NCI-H69 (cell line): ENCODE measurements around the gene RAB8A.
"Not testable (repeated sequence)": the region's sequence is repeated elsewhere in the genome, so short reads cannot be mapped to it uniquely, and the experiment has no call there.

Experiments used
- DNase-seq: peaks from one replicate; lab custom pipeline; 2025; lab: John Stamatoyannopoulos, UW

Gene RAB8A

DNA sequence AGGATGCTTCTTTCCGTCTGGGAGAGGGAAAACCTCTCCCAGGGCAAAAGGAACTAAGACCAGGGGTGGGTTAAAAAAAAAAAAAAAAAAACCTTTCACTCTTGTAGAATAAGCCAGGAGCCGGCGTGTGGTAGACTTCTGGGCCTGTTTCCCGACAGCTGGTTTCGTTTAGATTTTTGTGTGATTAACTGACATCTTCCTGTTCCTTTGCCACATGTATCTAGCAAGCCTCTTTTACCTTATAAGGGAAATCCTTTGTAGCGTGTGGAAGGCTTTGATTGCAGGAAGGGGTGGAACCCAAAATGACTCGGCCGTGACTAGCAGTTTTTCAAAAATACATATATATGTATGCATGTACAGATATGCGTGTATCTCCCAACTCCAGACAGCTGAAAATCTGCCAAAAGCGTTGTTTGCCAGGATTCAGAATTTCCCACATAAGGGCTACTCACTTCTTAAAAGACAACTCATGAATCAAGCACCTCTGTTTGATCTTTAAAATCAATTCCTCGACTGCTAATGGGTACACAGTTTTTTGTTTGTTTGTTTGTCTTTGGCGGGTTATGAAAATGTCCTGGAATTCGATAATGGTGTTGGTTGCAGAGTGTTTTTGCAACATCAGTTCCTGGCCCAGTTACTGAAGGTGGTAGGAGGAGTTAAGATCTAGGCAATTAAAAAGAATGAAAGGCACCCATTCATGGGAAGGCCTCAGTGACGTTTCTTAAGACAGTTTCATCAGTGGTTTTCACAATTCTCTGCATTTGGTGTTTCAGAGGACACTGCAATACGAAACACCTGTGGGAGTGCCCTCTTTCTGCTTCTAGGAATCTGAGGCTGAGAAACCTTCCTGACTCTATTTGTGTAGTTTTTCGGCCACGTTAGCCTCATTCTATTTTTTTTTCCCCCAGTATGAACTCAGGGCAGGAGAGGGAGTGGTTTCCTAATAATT, 32.7 kb upstream of the RAB8A start:
- DNase-seq = peak; percentile 45

DNA sequence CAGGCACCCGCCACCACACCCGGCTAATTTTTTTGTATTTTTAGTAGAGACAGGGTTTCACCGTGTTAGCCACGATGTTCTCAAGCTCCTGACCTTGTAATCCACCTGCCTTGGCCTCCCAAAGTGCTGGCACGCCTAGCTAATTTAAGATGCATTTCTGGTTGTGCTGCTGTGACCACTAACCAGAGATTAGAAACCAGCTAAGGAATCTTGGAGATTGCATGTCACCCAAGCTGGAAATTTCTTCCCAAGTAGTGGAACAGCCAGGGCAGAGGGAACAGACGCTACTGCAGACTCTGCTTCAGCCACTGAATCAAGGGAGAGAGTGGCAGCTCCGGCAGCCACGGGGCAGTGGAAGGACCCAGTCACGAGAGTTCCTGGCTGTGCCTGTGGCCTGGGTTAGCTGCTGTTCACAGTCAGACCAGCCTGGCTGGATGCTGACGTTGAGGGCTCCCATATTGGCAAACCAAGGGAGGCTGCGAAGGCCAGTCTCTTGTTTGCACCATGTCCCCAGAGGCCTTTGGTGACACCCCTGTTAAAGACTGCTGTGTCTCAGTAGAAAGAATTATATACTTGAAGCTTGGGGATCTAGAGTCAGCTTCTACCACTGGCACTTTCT, 27.5 kb upstream of the RAB8A start:
- DNase-seq = no peak

DNA sequence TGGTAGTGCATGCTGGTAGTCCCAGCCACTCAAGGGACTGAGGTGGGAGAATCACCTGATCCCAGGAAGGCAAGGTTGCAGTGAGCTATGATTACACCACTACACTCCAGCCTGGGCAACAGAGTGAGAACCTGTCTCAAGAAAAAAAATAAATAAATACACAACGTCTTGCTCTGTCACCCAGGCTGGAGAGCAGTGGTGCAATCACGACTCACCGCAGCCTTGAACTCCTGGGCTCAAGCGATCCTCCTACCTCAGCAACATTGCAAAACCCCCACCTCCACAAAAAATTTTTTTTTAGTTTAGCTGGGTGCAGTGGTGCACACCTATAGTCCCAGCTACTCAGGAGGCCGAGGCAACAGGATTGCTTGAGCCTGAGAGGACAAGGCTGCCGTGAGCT, 26.6 kb upstream of the RAB8A start:
- no peak for DNase-seq

DNA sequence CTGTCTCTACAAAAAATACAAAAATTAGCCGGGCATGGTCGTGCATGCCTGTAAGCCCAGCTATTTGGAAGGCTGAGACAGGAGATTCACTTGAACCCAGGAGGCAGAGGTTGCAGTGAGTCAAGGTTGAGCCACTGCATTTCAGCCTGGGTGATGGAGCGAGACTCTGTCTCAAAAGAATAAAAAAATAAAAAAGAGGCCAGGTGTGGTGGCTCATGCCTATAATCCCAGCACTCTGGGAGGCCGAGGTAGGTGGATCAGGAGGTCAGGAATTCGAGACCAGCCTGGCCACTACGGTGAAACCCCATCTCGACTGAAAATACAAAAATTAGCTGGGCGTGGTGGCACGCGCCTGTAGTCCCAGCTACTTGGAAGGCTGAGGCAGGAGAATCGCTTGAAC, 24.3 kb upstream of the RAB8A start:
- DNase-seq = not testable (repeated sequence)

DNA sequence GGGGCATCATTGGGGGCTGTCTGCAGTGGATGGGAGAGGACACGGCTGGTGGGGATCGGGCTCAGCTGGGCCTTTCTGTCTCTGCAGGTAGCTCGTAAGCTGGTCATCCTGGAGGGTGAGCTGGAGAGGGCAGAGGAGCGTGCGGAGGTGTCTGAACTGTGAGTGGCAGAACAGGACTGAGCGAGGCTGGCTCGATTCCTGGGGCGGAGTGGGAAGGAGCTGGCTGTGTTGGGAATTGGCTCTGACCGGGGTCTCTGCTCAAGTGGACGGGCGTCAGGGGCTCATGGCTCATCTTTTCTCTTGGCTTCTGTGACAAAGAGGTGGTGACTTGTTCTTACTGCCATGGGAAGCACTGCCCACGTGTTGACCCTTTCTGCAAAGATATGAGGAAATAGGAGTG, 23.7 kb upstream of the RAB8A start:
- no peak for DNase-seq

DNA sequence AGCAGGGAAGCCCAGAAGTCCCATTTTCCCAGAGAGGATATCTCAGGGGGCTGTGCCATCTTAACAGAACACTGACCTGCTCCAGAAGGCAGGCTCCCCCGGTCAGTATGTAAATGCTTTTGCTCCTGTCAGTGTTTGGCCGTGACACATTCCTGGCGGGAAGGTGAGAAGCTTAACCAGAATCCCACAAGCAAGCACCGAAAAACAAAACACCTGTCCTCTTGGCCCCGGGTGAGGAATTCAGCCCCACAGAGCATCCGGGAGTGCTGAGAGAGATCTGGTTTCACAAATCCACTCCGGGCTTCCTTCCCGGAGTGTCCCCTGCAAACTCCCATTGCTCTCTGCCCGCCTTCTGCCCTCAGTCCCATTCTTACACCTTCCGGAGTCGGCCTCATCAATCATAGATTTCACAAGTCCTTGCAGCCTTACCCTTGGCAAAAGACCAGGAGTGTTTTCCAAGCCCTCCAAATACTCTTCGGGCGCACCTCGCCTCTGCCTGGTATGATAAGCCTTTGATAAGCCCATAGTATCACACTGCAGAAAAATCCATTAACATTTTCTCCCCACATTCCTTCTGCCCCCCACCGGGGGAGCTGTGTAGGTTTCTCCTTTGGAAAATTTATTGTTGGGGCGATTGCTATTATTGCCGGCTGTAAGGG, 23.2 kb upstream of the RAB8A start:
- no peak for DNase-seq

DNA sequence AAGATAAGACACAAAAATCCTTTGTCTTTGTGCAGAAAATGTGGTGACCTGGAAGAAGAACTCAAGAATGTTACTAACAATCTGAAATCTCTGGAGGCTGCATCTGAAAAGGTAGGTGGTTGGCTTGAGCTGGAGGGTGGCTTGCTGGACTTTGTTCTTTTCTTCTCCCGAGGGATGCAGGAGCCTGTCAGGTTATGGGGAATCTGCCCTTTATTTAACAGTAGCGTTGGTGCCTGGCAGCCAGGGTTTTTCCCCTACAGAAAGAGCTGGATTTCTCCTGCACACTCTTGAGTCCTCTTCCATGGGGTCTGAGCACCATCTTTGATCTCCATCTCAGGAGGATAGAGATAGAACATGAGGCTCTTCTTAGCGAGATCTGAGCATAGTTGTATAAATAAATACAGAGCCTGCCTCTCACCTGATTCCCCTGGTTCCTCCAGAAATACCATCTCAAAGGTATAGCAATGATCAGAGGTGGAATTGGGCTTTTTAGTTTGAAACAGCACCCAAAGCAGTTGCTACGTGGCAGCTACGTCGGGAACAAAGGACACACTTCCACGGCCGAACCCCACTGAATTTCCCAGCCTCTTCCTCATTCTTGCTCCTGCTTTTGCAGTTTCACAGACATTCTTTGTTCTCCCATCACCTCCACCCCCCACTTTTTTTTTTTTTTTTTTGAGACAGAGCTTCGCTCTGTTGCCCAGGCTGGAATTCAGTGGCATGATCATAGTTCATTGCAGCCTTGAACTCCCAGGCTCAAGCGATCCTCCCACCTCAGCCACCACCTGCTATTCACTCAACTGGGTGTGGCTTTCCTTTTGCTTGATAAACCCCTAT, 22.5 kb upstream of the RAB8A start:
- no peak for DNase-seq

DNA sequence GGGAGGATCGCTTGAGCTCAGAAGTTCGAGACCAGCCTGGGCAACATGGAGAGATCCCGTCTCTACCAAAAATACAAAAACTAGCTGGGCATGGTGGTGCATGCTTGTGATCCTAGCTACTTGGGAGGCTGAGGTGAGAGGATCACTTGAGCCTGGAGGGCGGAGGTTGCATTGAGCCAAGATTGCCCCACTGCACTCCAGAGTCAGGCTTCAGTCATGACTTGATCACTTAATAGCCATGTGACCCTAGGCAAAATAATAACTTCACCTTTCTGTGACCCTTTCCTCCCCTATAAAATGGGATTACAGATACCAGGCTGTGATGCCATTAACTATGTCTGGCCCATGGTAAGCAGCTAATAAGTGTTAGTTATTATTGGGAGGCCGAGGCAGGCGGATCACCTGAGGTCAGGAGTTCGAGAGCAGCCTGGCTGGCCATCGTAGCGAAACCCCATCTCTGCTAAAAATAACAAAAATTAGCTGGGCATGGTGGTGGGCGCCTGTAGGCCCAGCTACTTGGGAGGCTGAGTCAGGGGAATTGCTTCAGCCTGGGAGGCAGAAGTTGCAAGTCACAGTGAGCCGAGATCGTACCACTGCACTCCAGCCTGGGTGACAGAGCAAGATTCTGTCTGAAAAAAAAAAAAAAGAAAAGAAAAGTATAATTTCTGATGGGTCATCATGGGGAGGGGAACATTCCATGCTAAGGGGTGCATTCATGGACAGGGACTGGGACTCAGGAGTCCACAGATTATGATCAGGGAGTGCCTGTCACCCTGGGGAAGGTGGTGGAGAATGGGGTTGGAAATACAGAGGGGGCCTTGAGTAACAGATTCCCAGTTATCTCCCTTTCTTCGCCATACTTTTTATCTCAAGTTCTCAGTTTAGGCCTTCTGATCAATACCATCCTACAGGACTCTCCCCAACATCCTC, 19.9 kb upstream of the RAB8A start:
- no peak for DNase-seq

DNA sequence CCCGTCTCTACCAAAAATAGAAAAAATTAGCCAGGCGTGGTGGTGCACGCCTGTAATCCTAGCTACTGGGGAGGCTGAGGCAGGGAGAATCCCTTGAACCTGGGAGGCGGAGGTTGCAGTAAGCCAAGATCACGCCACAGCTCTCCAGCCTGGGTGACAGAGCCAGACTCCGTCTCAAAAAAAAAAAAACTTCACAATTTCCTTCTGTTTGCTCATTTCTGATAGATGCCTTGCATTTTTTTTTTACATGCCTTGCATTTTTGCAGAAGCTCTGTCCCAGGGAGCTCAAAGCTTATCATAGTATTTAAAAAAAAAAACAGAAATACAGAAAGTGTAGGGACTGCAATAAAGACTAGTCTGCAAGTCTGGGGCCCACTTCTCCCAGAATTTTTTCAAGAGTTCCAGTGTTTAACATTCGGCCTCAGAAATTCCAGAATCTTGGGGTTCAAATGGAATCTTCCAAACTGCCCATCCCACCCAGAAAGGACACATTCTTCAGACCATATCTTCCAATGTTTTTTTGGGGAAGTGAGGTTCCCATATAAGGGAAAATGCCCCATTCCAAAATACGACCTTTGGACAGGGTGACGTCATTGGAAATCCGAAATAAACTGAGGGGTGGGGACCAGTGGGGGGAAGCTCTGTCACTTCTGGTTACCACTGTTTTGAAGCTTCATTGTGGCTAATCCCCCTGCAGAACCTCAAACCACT, 17.2 kb upstream of the RAB8A start:
- no peak for DNase-seq

DNA sequence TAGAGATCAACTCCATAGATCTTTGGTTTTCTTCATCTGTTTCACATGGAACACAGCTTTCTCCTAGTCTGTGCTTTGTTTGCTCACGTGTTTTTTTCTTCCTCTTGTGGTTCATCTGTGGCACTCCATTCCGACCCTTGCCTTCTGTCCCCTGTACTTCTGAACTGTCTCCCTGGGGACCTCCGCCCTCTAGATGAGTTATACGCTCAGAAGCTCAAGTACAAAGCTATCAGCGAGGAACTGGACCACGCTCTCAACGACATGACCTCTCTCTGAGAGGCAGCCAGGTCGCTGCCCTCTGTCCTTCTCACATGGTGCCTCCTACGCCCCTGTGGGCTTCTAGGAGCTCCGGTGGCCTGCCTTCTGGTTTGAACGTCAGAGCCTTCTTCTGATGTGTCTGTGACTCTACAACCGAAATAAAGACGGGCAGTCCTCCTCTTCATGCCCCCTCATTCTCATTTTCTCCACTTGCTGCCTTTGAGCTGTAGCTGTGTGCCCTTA, 16.6 kb upstream of the RAB8A start:
- DNase-seq = no peak

DNA sequence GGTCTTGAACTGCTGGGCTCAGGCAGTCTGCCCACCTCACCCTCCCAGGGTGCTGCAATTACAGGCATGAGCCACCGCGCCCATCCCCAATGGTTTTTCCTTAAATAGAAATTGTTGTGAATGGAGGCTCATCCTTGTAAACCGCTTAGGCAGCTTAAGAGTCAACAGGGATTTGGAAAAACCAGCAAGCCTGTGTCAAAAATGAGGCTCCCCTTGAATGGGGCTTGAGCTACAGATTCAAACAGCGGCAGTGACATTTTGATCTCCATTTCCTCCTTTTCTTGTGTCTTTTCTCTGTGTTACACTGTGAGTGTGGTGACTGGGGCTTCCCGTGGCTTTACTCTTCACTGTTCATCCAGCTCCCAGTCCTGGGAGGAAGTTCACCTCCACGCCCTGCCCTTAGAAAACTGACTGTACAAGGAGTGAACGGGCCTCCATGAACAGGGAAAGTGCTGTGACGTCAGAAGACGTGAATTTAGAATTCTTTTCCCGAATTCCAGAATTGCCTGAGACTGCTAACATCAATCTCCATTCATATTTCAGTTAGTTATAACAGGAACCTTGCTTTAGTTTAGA, 15.3 kb upstream of the RAB8A start:
- no peak for DNase-seq

DNA sequence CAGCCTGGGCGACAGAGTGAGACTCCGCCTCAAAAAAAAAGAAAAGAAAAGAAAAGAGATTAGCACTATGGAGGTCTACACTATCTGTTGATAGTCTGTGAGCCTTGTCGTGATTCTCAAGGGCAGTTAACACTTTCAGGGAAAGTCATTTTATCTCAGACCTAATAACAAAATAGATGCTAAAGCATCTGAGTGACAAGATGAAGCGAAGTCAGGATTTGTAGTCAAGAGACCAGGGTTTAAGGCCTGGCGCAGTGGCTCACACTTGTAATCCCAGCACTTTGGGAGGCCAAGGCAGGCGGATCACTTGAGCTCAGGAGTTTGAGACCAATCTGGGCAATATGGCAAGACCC, 13.3 kb upstream of the RAB8A start:
- no peak for DNase-seq

DNA sequence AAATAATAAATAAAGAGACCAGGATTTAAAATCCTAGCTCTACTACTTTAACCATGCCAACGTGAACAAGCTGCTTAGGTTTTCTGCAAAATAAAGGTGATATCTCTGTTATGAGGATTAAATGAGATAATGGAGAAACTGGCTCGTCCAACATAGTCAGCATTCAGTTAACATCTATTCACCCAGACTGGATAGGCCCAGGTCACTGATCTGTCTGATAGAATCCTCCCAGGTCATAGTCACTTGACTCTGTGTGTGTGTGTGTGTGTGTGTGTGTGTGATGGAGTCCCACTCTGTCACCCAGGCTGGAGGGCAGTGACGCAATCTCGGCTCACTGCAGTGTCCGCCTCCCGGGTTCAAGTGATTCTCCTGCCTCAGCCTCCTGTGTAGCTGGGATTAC, 12.9 kb upstream of the RAB8A start:
- DNase-seq = no peak

DNA sequence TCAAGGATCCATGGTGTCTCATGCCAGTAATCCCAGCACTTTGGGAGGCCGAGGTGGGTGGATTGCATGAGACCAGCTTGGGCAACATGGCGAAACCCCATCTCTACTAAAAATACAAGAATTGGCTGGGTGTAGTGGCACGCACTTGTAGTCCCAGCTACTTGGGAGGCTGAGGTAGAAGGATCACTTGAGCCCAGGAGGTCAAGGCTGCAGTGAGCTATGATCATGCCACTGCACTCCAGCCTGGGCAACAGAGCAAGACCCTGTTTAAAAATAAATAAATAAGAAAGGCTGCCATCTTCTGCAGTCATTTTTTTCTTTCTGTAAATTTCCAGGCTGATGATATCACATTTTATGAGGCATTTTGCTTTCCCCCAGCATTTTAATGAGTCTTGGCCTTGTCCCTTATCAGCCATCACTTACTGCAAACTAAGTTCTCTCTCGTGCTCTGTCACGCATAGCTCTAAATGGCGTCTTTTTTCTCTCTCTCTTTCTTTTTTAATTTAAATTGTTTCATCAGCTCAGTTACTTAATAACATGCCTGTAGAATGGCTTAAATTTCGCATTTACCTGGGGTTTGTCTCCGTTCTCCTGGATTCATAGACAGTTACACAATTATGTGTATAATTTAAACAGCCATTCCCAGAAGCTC, 12.2 kb upstream of the RAB8A start:
- DNase-seq = not testable (repeated sequence)

DNA sequence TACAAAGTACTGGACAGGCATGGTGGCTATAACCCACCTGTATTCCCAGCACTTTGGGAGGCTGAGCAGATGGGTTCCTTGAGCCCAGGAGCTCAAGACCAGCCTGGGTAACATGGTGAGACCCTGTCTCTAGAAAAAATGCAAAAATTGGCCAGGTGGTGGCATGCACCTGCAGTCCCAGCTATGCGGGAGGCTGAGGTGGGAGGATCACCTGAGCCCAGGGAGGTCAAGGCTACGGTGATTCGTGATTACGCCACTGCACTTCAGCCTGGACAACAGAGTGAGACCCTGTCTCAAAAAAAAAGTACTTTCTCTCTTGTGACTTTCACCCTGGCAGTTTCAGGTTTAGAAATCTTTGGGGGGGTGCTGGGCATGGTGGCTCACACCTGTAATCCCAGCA, 11.2 kb upstream of the RAB8A start:
- no peak for DNase-seq

DNA sequence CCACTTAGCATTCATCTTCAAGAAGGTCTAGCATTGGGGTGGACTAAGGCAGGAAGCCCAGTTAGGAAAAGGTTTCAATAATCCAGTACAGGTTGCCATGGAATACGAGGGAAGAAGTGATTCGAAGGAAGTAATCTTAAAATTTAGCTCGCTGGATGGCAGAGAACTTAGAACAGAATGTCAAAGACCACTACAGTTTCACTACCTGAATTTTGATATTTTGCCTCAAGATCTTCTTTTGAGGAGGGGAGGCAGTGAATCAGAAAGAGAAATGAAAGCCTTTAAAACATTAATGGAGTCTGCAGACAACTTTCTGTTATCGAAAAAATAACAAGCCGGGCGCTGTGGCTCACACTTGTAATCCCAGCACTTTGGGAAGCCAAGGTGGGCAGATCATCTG, 7.0 kb upstream of the RAB8A start:
- no peak for DNase-seq

DNA sequence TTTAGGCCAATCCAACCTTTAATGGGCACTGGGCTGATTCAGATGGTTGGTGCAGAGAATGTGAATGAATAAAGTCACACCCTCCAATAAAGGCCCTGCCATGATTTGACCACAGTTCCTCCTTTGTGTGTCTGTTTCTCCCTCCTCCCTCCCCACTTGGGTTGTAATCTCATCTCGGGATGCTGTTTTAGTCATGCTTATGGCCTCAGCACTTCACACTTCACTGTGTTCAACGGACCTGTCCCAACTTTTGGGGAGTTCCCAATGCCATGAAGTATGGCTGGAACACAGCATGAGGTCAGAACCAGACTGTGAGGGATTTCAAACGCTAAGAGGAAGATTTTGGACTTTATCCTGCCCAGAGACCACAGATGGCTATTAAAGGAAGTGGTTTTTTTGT, 5.6 kb upstream of the RAB8A start:
- DNase-seq = no peak

DNA sequence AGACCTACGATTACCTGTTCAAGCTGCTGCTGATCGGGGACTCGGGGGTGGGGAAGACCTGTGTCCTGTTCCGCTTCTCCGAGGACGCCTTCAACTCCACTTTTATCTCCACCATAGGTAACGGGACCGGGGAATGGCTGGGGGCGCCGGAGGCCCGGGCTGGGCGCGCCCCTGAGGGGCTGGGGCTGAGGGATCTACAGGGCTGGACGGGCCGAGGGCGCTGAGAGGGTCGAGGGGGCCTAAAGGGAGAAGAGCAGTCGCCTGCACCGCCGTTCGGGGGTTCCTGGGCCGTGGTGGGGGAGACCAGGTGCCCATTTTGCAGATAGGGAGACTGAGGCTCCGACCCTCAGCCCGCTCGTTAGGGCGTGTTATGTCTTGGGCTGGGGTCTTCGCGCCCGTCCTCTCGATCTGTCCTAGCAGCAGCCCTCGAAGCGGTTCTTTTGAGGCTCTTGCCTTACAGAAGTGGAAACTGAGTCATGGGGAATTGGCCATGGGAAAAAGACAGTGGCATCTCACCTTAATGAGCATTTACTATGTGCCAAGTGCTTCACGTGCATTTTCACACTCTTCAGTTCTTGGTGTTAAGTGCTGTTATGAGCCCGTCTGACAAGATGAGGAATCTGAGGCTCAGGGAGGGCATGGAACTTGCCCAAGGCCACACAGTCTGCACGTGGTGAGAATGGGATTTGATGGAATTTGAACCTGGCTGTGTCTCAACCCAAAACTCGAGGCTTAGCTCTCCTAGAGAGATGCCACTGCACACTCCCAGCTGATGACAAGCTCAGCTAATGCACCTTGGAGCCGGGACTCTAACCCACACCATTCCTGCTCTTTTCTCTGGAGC, 442 bp downstream of the RAB8A start:
- DNase-seq = peak; percentile 29
